H1 (cell line): Measurements from ENCODE around the gene PRKAB1. TPM values are rescaled to one million over a fixed set of nuclear protein-coding genes. Genes with fewer than 3 reads are reported as not detected.

Experiments
- CTCF ChIA-PET: fragments of 300-600 bp; sonication (Branson Sonifier 250); formaldehyde crosslinking; loops from one replicate; lab custom pipeline; 2021; ENCODE audit not compliant: partially characterized antibody; lab: Charles Lee
- POLR2A ChIA-PET: fragments of 300-600 bp; sonication (Branson Sonifier 250); formaldehyde crosslinking; loops from one replicate; lab custom pipeline; 2021; ENCODE audit warnings: inconsistent platforms; ENCODE audit not compliant: partially characterized antibody; lab: Charles Lee
- DNase-seq, 2 experiments: peaks; one replicate each; pipeline versions ENCODE4 v3.0.0 to v3.0.0-alpha.2; 2010 to 2022; ENCODE audit warnings: low spot score in 2 of 2, low read depth in 1 of 2, mixed read lengths in 1 of 2
- FAIRE-seq: peaks from 2 replicates; lab custom pipeline; 2011; peaks lifted over from hg19 to GRCh38; lab: Jason Lieb, UNC
- H2AFZ ChIP-seq: 2 replicates; pipeline ENCODE4 v1.8.1; 2012; ENCODE audit warnings: low read length, inconsistent platforms
- H2AK5ac ChIP-seq: 2 replicates; pipeline ENCODE4 v1.6.1; 2013; ENCODE audit warnings: low read depth, low read length
- H2BK120ac ChIP-seq: replicated peaks from 2 replicates; pipeline ENCODE3; 2013; ENCODE audit warnings: low read depth, low read length, inconsistent platforms
- H2BK12ac ChIP-seq: 2 replicates; pipeline ENCODE4 v1.6.1; 2013; ENCODE audit warnings: low read depth, low read length
- H2BK15ac ChIP-seq: 2 replicates; pipeline ENCODE4 v1.6.1; 2013; ENCODE audit warnings: low read length
- H2BK20ac ChIP-seq: 2 replicates; pipeline ENCODE4 v1.6.1; 2013; ENCODE audit warnings: low read length
- H2BK5ac ChIP-seq: 2 replicates; pipeline ENCODE4 v1.6.1; 2013; ENCODE audit warnings: low read depth, low read length
- H3K14ac ChIP-seq: 2 replicates; pipeline ENCODE4 v1.6.1; 2013; ENCODE audit warnings: inconsistent platforms; ENCODE audit not compliant: insufficient read length
- H3K18ac ChIP-seq: 2 replicates; pipeline ENCODE4 v1.6.1; 2013; ENCODE audit warnings: low read length; ENCODE audit errors: extremely low read depth
- H3K23ac ChIP-seq: 2 replicates; pipeline ENCODE4 v1.6.1; 2013; ENCODE audit warnings: inconsistent platforms; ENCODE audit not compliant: insufficient read length
- H3K23me2 ChIP-seq: 2 replicates; pipeline ENCODE4 v1.6.1; 2013; ENCODE audit warnings: low read depth, low read length
- H3K27ac ChIP-seq: 2 replicates; pipeline ENCODE4 v1.6.1; 2011; ENCODE audit warnings: low read depth, low read length, inconsistent platforms
- H3K27me3 ChIP-seq, 4 experiments: replicated peaks in 1 of 4; 1 replicate in 1 of 4; 2 replicates in 3 of 4; pipeline versions ENCODE4 v1.6.1 to v1.8.1; 2011 to 2013; ENCODE audit warnings: low read length in 3 of 4, mild to moderate bottlenecking in 3 of 4, inconsistent platforms in 2 of 4, mixed read lengths in 2 of 4, moderate library complexity in 1 of 4; ENCODE audit not compliant: control insufficient read depth in 3 of 4, insufficient read depth in 3 of 4; ENCODE audit errors: extremely low read depth in 1 of 4
- H3K36me3 ChIP-seq, 4 experiments: 2 replicates each; pipeline versions ENCODE4 v1.6.1 to v1.8.1; 2011 to 2013; ENCODE audit warnings: mild to moderate bottlenecking in 4 of 4, low read length in 3 of 4, moderate library complexity in 2 of 4, control low read depth in 1 of 4, inconsistent platforms in 1 of 4; ENCODE audit not compliant: insufficient read depth in 4 of 4, control insufficient read depth in 2 of 4
- H3K4ac ChIP-seq: replicated peaks from 2 replicates; pipeline ENCODE3; 2013; ENCODE audit warnings: low read length, low read depth, mixed read lengths, inconsistent platforms; ENCODE audit not compliant: insufficient read length
- H3K4me1 ChIP-seq, 4 experiments: replicated peaks in 1 of 4; 1 replicate in 1 of 4; 2 replicates in 3 of 4; pipeline versions ENCODE4 v1.6.1 to v1.8.1; 2011 to 2013; ENCODE audit warnings: low read length in 3 of 4, inconsistent platforms in 2 of 4, mixed read lengths in 1 of 4; ENCODE audit not compliant: insufficient read depth in 4 of 4, control insufficient read depth in 3 of 4
- H3K4me2 ChIP-seq, 2 experiments: 2 replicates each; pipeline versions ENCODE4 v1.6.1 to v1.8.1; 2011 to 2013; ENCODE audit warnings: low read depth in 2 of 2, low read length in 2 of 2, control low read depth in 1 of 2, inconsistent platforms in 1 of 2, mild to moderate bottlenecking in 1 of 2; ENCODE audit not compliant: insufficient read depth in 1 of 2
- H3K4me3 ChIP-seq, 4 experiments: fragments of 200-600, 300-600 bp in 1 of 4; sonication (generic), shearing (Covaris generic), sonication (Bioruptor Twin) in 1 of 4; 2 replicates each; pipeline versions ENCODE4 v1.5.1 to v1.8.1; 2011 to 2016; ENCODE audit warnings: low read length in 4 of 4, low read depth in 3 of 4, control low read depth in 2 of 4, inconsistent platforms in 2 of 4, mild to moderate bottlenecking in 2 of 4, mixed read lengths in 1 of 4, moderate library complexity in 1 of 4; ENCODE audit not compliant: insufficient read depth in 2 of 4; ENCODE audit errors: extremely low read depth in 1 of 4
- H3K56ac ChIP-seq: replicated peaks from 2 replicates; pipeline ENCODE3; 2013; ENCODE audit warnings: low read depth, mild to moderate bottlenecking, mixed read lengths, low read length, inconsistent platforms; ENCODE audit not compliant: insufficient read length
- H3K79me1 ChIP-seq: 2 replicates; pipeline ENCODE4 v1.6.1; 2013; ENCODE audit warnings: low read depth, low read length, control low read depth
- H3K79me2 ChIP-seq, 2 experiments: 2 replicates each; pipeline versions ENCODE4 v1.6.1 to v1.8.1; 2012 to 2013; ENCODE audit warnings: low read length in 2 of 2, mild to moderate bottlenecking in 2 of 2, inconsistent platforms in 1 of 2; ENCODE audit not compliant: insufficient read depth in 2 of 2, control insufficient read depth in 1 of 2
- H3K9ac ChIP-seq, 4 experiments: replicated peaks in 1 of 4; 1 replicate in 1 of 4; 2 replicates in 3 of 4; pipeline versions ENCODE4 v1.6.1 to v1.8.1; 2011 to 2013; ENCODE audit warnings: low read depth in 3 of 4, low read length in 3 of 4, control low read depth in 2 of 4, mild to moderate bottlenecking in 2 of 4, moderate library complexity in 2 of 4, inconsistent platforms in 1 of 4; ENCODE audit errors: extremely low read depth in 1 of 4
- H3K9me3 ChIP-seq, 2 experiments: 2 replicates each; pipeline versions ENCODE4 v1.6.1 to v1.8.1; 2012 to 2013; ENCODE audit warnings: mild to moderate bottlenecking in 2 of 2, moderate library complexity in 2 of 2, control low read depth in 1 of 2, inconsistent platforms in 1 of 2, low read depth in 1 of 2, low read length in 1 of 2, mixed read lengths in 1 of 2; ENCODE audit not compliant: insufficient read depth in 2 of 2
- H4K20me1 ChIP-seq, 2 experiments: replicated peaks in 1 of 2; 2 replicates each; pipeline versions ENCODE3 to v1.8.1; 2011 to 2013; ENCODE audit warnings: inconsistent platforms in 2 of 2, low read length in 2 of 2, mild to moderate bottlenecking in 1 of 2; ENCODE audit not compliant: insufficient read depth in 2 of 2, control insufficient read depth in 1 of 2
- H4K5ac ChIP-seq: 2 replicates; pipeline ENCODE4 v1.6.1; 2013; ENCODE audit warnings: low read length, low read depth, mixed read lengths, inconsistent platforms; ENCODE audit not compliant: insufficient read length
- H4K8ac ChIP-seq: 2 replicates; pipeline ENCODE4 v1.8.0; 2013; ENCODE audit warnings: mild to moderate bottlenecking, moderate library complexity, low read length, inconsistent platforms; ENCODE audit not compliant: insufficient read depth; ENCODE audit errors: extremely low read depth
- H4K91ac ChIP-seq: replicated peaks from 2 replicates; pipeline ENCODE3; 2013; ENCODE audit warnings: low read length, mixed read lengths, inconsistent platforms; ENCODE audit not compliant: insufficient read length
- SUZ12 ChIP-seq: fragments of 200-600 bp; sonication (generic); IDR thresholded peaks from 2 replicates; pipeline ENCODE4 v1.6.1; 2012; ENCODE audit warnings: mild to moderate bottlenecking, inconsistent platforms, low read length, moderate library complexity, mixed read lengths
- TAF1 ChIP-seq: IDR thresholded peaks from 2 replicates; pipeline ENCODE4 v1.6.1; 2011; ENCODE audit warnings: mild to moderate bottlenecking, low read depth, low read length
- TBP ChIP-seq: IDR thresholded peaks from 2 replicates; pipeline ENCODE4 v1.6.1; 2011; ENCODE audit warnings: low read depth, low read length, improper control_type of control experiment
- WGBS, 2 experiments: shearing (Covaris generic) in 1 of 2; methylation state at CpG; one replicate each; pipeline versions ENCODE4 v1.1.6 to v1.1.7; 2013 to 2015; ENCODE audit warnings: low lambda C conversion rate in 2 of 2, mixed read lengths in 2 of 2, inconsistent platforms in 1 of 2, low coverage in 1 of 2, missing lambda C conversion rate in 1 of 2; ENCODE audit not compliant: insufficient replicate concordance in 2 of 2, insufficient coverage in 1 of 2, insufficient read length in 1 of 2; ENCODE audit errors: extremely low coverage in 1 of 2, missing lambda C conversion rate in 1 of 2; 5-methylcytosine and 5-hydroxymethylcytosine counted together
- polyA plus RNA-seq, 7 experiments: library from polyadenylated mRNA; depleted of rRNA in 3 of 7; stranded (reverse) in 5 of 7; unstranded in 2 of 7; fragments of >200 nt in 5 of 7; fragments of 200-250 nt in 2 of 7; gene quantifications; 1 replicate in 5 of 7; 2 replicates in 1 of 7; 4 replicates in 1 of 7; pipeline versions ENCODE4 v1.2.1 to v1.2.3, GENCODE V29; 2011 to 2013; ENCODE audit warnings: missing spikeins in 2 of 7, mixed read lengths in 2 of 7
- total RNA-seq: library from RNA; stranded (reverse); fragmentation: NEBNext Ultra II Directional; extraction: Animal tissue kit (Norgen Biotek cat#: 25700); gene quantifications from 2 replicates; pipeline ENCODE4 v1.2.1, GENCODE V29; 2021

Gene PRKAB1
- total and polyA plus RNA-seq, 2 of the 8 experiments (the other 6 are each of a cell fraction or from before 2014, with no cell fraction given) = 24.0 to 32.1 TPM

GRCh38 chr12:119644930-119645329 is 23.0 kb upstream of the PRKAB1 start:
- no peak overlapping the region for H4K5ac ChIP-seq
- no peaks in the 10 kb centered on the region for H3K79me2 ChIP-seq
- H3K4me2 ChIP-seq = no peak overlapping the region
- no peak overlapping the region for H2BK20ac ChIP-seq
- ChIA-PET CTCF (interaction anchor here (0.7 to 4.4 kb wide), 6 partner anchors 10 to 727 kb away, joined by 4 to 19 read pairs (median 14); no protein-coding TSS in a partner anchor), POLR2A (interaction anchor here (1.2 kb wide), 1 partner anchor 50 kb away, joined by 3 read pairs; no protein-coding TSS in a partner anchor)
- H3K23ac ChIP-seq = no peak overlapping the region
- H3K4me1 ChIP-seq = no peaks in the 10 kb centered on the region
- no peaks in the 10 kb centered on the region for H3K79me1 ChIP-seq
- no peaks in the 10 kb centered on the region for H3K23me2 ChIP-seq
- no peak overlapping the region for H3K18ac ChIP-seq
- H2BK12ac ChIP-seq = no peak overlapping the region
- no peaks in the 10 kb centered on the region for H3K9me3 ChIP-seq
- no peak overlapping the region for H4K8ac ChIP-seq
- H3K36me3 ChIP-seq = no peaks in the 10 kb centered on the region
- H2AFZ ChIP-seq = no peak overlapping the region
- H3K27me3 ChIP-seq = no peaks in the 10 kb centered on the region
- H2BK5ac ChIP-seq = no peak overlapping the region
- no peak overlapping the region for H3K27ac ChIP-seq
- H4K20me1 ChIP-seq = no peaks in the 10 kb centered on the region
- no peak overlapping the region for H2AK5ac ChIP-seq
- H4K91ac ChIP-seq = no peak overlapping the region
- FAIRE-seq (no peak), DNase-seq (no peak)
- no peak overlapping the region for H3K4ac ChIP-seq
- no peak overlapping the region for H3K56ac ChIP-seq
- WGBS, 2 experiments = 88% methylated on average over 3 of the region's 3 CpGs; no CpG with 5 or more reads in 1 of the 2 experiments
- H3K4me3 ChIP-seq = no peak overlapping the region
- H3K9ac ChIP-seq = no peak overlapping the region
- H3K14ac ChIP-seq = no peak overlapping the region
- H2BK120ac ChIP-seq = no peak overlapping the region
- H2BK15ac ChIP-seq = no peak overlapping the region
- TF ChIP-seq TBP = no peak
- TF ChIP-seq TAF1 = no peak
- no peak for TF ChIP-seq SUZ12
